GM23338 (cell line): ENCODE measurements around the gene ATP1B3. TPM values are rescaled to one million over a fixed set of nuclear protein-coding genes. Genes with fewer than 3 reads are reported as not detected.

Experiments used
- ATAC-seq: fragments of 200-7000 bp; cut with Tn5 transposase; 3 replicates; pipeline ENCODE4 v1.9.1; 2020
- DNase-seq: peaks from one replicate; pipeline ENCODE4 v3.0.0-alpha.2; 2015; ENCODE audit warnings: low spot score
- H2AFZ ChIP-seq: fragments of 200-600 bp; sonication (generic); 2 replicates; pipeline ENCODE4 v1.8.0; 2016; ENCODE audit warnings: antibody characterized with exemption, mild to moderate bottlenecking, moderate library complexity
- H3F3A ChIP-seq: fragments of 200-600 bp; sonication (generic); replicated peaks from 2 replicates; pipeline ENCODE4 v1.8.0; 2017; ENCODE audit warnings: antibody characterized with exemption, mixed run types, low read depth
- H3K27ac ChIP-seq: fragments of 200-600 bp; sonication (generic); 2 replicates; pipeline ENCODE4 v1.6.1; 2016; ENCODE audit warnings: low read depth
- H3K27me3 ChIP-seq: fragments of 200-600 bp; sonication (generic); 2 replicates; pipeline ENCODE4 v1.8.0; 2016; ENCODE audit warnings: mild to moderate bottlenecking, mixed run types, moderate library complexity; ENCODE audit not compliant: insufficient read depth
- H3K36me3 ChIP-seq: fragments of 200-600 bp; sonication (generic); 2 replicates; pipeline ENCODE4 v1.8.0; 2016; ENCODE audit warnings: mild to moderate bottlenecking; ENCODE audit not compliant: insufficient read depth
- H3K4me1 ChIP-seq: fragments of 200-600 bp; sonication (generic); 2 replicates; pipeline ENCODE4 v1.8.0; 2016; ENCODE audit warnings: mild to moderate bottlenecking, moderate library complexity; ENCODE audit not compliant: insufficient read depth
- H3K4me2 ChIP-seq: fragments of 200-600 bp; sonication (generic); 2 replicates; pipeline ENCODE4 v1.7.1; 2017; ENCODE audit warnings: mixed run types
- H3K4me3 ChIP-seq: fragments of 200-600 bp; sonication (generic); 2 replicates; pipeline ENCODE4 v1.6.1; 2016; ENCODE audit warnings: mixed run types
- H3K79me2 ChIP-seq: fragments of 200-600 bp; sonication (generic); replicated peaks from 2 replicates; pipeline ENCODE4 v1.8.0; 2017; ENCODE audit warnings: mild to moderate bottlenecking; ENCODE audit not compliant: insufficient read depth
- H3K9me2 ChIP-seq: fragments of 200-600 bp; sonication (generic); 2 replicates; pipeline ENCODE4 v1.8.0; 2017; ENCODE audit not compliant: insufficient read depth
- H4K20me1 ChIP-seq: fragments of 200-600 bp; sonication (generic); replicated peaks from 2 replicates; pipeline ENCODE4 v1.8.0; 2017; ENCODE audit warnings: mild to moderate bottlenecking; ENCODE audit not compliant: insufficient read depth
- H3K27ac Mint-ChIP-seq: 2 replicates; pipeline ENCODE4 v1.8.0; 2020; ENCODE audit warnings: inconsistent platforms, mild to moderate bottlenecking, moderate library complexity, mixed read lengths
- H3K27me3 Mint-ChIP-seq: 3 replicates; pipeline ENCODE4 v1.8.0; 2022; ENCODE audit warnings: low read depth, mild to moderate bottlenecking, moderate library complexity, mixed read lengths, inconsistent platforms; ENCODE audit not compliant: insufficient read depth, poor library complexity
- H3K36me3 Mint-ChIP-seq: 3 replicates; pipeline ENCODE4 v1.8.0; 2021; ENCODE audit warnings: low read depth, mild to moderate bottlenecking, inconsistent platforms, moderate library complexity, mixed read lengths
- H3K4me1 Mint-ChIP-seq: 3 replicates; pipeline ENCODE4 v1.8.0; 2020; ENCODE audit warnings: mild to moderate bottlenecking, inconsistent platforms, mixed read lengths
- H3K4me3 Mint-ChIP-seq: 3 replicates; pipeline ENCODE4 v1.8.0; 2021; ENCODE audit warnings: moderate library complexity, mild to moderate bottlenecking, inconsistent platforms, mixed read lengths
- H3K9me3 Mint-ChIP-seq: 3 replicates; pipeline ENCODE4 v1.8.0; 2020; ENCODE audit warnings: moderate library complexity, mild to moderate bottlenecking, inconsistent platforms, mixed read lengths
- CREB1 ChIP-seq: fragments of 250-450 bp; sonication (Bioruptor Pico); IDR thresholded peaks from 2 replicates; pipeline ENCODE4 v1.5.0; 2020; ENCODE audit warnings: low read depth, mild to moderate bottlenecking, moderate library complexity
- EZH2 ChIP-seq: fragments of 200-600 bp; sonication (generic); IDR thresholded peaks from one replicate; pipeline ENCODE4 v1.8.0; 2017; ENCODE audit warnings: antibody characterized with exemption, mild to moderate bottlenecking, low read depth; ENCODE audit not compliant: unreplicated experiment
- EZH2phosphoT487 ChIP-seq: fragments of 200-600 bp; sonication (generic); IDR thresholded peaks from one replicate; pipeline ENCODE4 v1.8.1; 2018; ENCODE audit warnings: antibody characterized with exemption; ENCODE audit not compliant: unreplicated experiment
- JUNB ChIP-seq: IDR thresholded peaks from one replicate; pipeline ENCODE4 v1.6.1; 2016; ENCODE audit warnings: antibody characterized with exemption; ENCODE audit not compliant: unreplicated experiment
- NANOG ChIP-seq: IDR thresholded peaks from 2 replicates; pipeline ENCODE4 v1.6.1; 2016; ENCODE audit warnings: antibody characterized with exemption, borderline replicate concordance
- POLR2AphosphoS5 ChIP-seq: IDR thresholded peaks from 2 replicates; pipeline ENCODE4 v1.6.1; 2016; ENCODE audit warnings: antibody characterized with exemption, low read depth
- ZNF114 ChIP-seq: fragments of 250-450 bp; sonication (Bioruptor Pico); IDR thresholded peaks from 2 replicates; pipeline ENCODE4 v1.5.0; 2020; ENCODE audit warnings: mild to moderate bottlenecking, moderate library complexity
- polyA plus RNA-seq: library from polyadenylated mRNA; unstranded; fragments of >200 nt; fragmentation: Nextera tagmentation; extraction: Ambion mirVana; gene quantifications from 2 replicates; pipeline ENCODE4 v1.2.1, GENCODE V29; 2016
- total RNA-seq: library from RNA; depleted of rRNA; stranded (reverse); fragments of >200 nt; shearing (Covaris generic); gene quantifications from 2 replicates; pipeline ENCODE4 v1.2.3, GENCODE V29; 2014
- TF ChIP-seq, protein P1 (sequence below): IDR thresholded peaks from 2 replicates; pipeline ENCODE4 v1.6.1; 2016; ENCODE audit warnings: antibody characterized with exemption
- TF ChIP-seq, protein P2 (sequence below), 2 experiments: fragments of 200-600 bp in 1 of 2; sonication (generic) in 1 of 2; conservative IDR thresholded peaks; 2 replicates each; pipeline versions ENCODE4 v1.5.1 to v1.6.1; 2016 to 2017; ENCODE audit warnings: antibody characterized with exemption in 2 of 2, low read depth in 2 of 2, mild to moderate bottlenecking in 2 of 2, moderate library complexity in 1 of 2

ATP1B3 gene
- total and polyA plus RNA-seq, 2 experiments from 2014 or later, result 135 to 315 TPM

DNA sequence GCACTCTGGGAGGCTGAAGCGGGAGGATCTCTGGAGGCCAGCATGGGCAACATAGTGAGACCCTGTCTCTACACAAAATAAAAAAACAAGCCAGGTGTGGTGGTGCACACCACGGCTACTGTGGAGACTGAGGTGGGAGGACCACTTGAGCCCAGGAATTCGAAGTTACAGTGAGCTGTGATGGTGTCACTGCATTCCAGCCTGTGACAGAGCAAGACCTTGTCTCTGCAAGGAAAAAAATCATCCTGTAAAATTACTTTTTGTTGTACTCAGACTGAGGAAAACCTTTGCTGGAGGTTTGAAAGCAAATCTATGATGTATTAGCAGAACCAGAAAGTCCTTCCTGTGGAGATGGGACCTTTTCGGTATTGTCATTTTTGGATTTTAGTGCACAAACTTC, 63.3 kb downstream of the ATP1B3 start (continued):
- TF ChIP-seq POLR2AphosphoS5 (no peak), ZNF114 (no peak), NANOG (no peak), JUNB (no peak), EZH2phosphoT487 (no peak)

DNA sequence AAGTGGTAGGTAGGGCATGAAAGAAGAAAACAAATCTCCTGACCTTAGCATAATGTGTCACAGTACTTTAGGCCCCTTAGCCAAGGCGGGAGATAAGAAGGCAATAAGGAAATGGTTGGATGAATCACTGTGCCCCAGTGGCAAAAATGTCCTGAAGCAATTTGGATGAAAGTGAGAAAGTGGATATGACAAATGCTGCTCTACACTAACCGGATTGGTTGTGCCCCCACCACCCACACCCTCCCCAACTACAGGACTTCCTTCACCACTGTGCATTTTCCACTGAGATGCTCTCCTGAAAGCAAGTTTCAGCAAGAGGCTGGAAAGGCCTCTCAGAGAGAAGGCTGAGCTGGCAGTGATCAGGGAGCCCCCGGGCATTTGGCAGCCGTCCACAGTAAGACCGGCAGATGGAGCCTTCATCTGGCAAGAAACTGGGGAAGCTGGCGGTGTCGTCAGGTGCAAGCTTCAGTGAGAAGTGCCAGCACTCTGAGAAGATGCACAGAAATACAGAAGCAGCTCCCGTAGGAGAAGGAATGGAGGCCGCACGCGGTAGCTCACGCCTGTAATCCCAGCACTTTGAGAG, 63.8 kb downstream of the ATP1B3 start:
- H4K20me1 ChIP-seq, result no peaks in the 10 kb centered on the region
- H3K36me3 Mint-ChIP-seq, result no peaks in the 10 kb centered on the region
- H3K4me2 ChIP-seq, result no peak overlapping the region

DNA sequence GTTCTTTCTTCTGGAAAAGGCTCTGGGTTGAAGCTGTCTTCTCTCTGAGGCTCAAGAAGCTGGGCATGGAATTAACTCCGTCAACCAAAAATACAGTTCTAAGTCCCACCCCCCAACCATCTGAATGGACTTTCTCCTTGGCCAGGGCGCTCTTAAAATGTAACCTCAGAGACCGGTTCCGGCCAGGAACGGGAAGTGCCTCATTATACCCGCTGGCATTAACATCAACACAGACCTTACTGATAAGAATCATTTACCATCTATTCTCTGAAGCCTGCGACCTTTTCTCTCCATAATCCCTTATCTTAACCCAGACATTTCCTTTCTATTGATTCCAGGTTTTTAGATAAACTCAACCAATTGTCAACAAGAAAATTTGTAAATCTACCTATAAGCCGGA, 64.7 kb downstream of the ATP1B3 start:
- DNase-seq, result no peak
- no peak for ATAC-seq
- TF ChIP-seq CREB1 (CRISPR knock-in tag), result no peak
- TF ChIP-seq, protein P1, sequence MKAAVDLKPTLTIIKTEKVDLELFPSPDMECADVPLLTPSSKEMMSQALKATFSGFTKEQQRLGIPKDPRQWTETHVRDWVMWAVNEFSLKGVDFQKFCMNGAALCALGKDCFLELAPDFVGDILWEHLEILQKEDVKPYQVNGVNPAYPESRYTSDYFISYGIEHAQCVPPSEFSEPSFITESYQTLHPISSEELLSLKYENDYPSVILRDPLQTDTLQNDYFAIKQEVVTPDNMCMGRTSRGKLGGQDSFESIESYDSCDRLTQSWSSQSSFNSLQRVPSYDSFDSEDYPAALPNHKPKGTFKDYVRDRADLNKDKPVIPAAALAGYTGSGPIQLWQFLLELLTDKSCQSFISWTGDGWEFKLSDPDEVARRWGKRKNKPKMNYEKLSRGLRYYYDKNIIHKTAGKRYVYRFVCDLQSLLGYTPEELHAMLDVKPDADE, result no peak
- no peak for TF ChIP-seq EZH2
- Mint-ChIP-seq H3K27ac (no peak overlapping the region), H3K27me3 (peaks cover 4% of the 10 kb centered on the region), H3K9me3 (no peaks in the 10 kb centered on the region), H3K4me1 (peaks cover 5% of the 10 kb centered on the region; the same call in 2 of the 3 replicates), H3K4me3 (no peak overlapping the region), H3K36me3 (no peaks in the 10 kb centered on the region)
- H3K79me2 ChIP-seq, result no peaks in the 10 kb centered on the region
- H3K4me1 ChIP-seq, result no peaks in the 10 kb centered on the region; the same call in 1 of the 2 replicates
- no peak overlapping the region for H2AFZ ChIP-seq
- no peak overlapping the region for H3K4me2 ChIP-seq
- H3K36me3 ChIP-seq, result no peaks in the 10 kb centered on the region
- H4K20me1 ChIP-seq, result no peaks in the 10 kb centered on the region
- H3K4me3 ChIP-seq, result no peak overlapping the region
- no peaks in the 10 kb centered on the region for H3F3A ChIP-seq
- H3K27ac ChIP-seq, result no peak overlapping the region
- H3K27me3 ChIP-seq, result no peaks in the 10 kb centered on the region
- H3K9me2 ChIP-seq, result no peaks in the 10 kb centered on the region

More for the DNA sequence above, 63.8 kb downstream of the ATP1B3 start:
- ATAC-seq (peak; percentile 24; the same call in 2 of the 3 replicates), DNase-seq (peak; percentile 37)
- H3F3A ChIP-seq, result no peaks in the 10 kb centered on the region
- no peak overlapping the region for H3K27ac ChIP-seq
- peaks cover 5% of the 10 kb centered on the region; the same call in 2 of the 3 replicates for H3K4me1 Mint-ChIP-seq
- H3K27me3 ChIP-seq, result no peaks in the 10 kb centered on the region
- H3K9me3 Mint-ChIP-seq, result no peaks in the 10 kb centered on the region
- H2AFZ ChIP-seq, result no peak overlapping the region
- H3K4me1 ChIP-seq, result no peaks in the 10 kb centered on the region; the same call in 1 of the 2 replicates
- TF ChIP-seq, protein P2, sequence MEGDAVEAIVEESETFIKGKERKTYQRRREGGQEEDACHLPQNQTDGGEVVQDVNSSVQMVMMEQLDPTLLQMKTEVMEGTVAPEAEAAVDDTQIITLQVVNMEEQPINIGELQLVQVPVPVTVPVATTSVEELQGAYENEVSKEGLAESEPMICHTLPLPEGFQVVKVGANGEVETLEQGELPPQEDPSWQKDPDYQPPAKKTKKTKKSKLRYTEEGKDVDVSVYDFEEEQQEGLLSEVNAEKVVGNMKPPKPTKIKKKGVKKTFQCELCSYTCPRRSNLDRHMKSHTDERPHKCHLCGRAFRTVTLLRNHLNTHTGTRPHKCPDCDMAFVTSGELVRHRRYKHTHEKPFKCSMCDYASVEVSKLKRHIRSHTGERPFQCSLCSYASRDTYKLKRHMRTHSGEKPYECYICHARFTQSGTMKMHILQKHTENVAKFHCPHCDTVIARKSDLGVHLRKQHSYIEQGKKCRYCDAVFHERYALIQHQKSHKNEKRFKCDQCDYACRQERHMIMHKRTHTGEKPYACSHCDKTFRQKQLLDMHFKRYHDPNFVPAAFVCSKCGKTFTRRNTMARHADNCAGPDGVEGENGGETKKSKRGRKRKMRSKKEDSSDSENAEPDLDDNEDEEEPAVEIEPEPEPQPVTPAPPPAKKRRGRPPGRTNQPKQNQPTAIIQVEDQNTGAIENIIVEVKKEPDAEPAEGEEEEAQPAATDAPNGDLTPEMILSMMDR (conservative IDR thresholded peaks at IDR 0.05; ENCODE audit: low read depth in 2 of 2), result peak in 1 of 2 experiments; percentile 47; a peak in 2 of 4 replicates
- TF ChIP-seq ZNF114, result no peak
- no peak overlapping the region for H3K27ac Mint-ChIP-seq
- no peaks in the 10 kb centered on the region for H3K79me2 ChIP-seq
- H3K36me3 ChIP-seq, result no peaks in the 10 kb centered on the region
- H3K27me3 Mint-ChIP-seq, result peaks cover 4% of the 10 kb centered on the region
- H3K4me3 ChIP-seq, result no peak overlapping the region
- H3K4me3 Mint-ChIP-seq, result no peak overlapping the region
- H3K9me2 ChIP-seq, result no peaks in the 10 kb centered on the region
